T-helper 2 cell treated with Interferon-gamma antibody and Interleukin-4, amounts not matched to agents 100 ng/mL and 5 ng/mL, for 36 hours (primary cell): ENCODE measurements around the gene DENND1A. TPM values are rescaled to one million over a fixed set of nuclear protein-coding genes. Genes with fewer than 3 reads are reported as not detected.
"Not testable (repeated sequence)": the region's sequence is repeated elsewhere in the genome, so short reads cannot be mapped to it uniquely, and the experiment has no call there.

ENCODE experiments used
- intact Hi-C: fragments of 100-400 bp; cut with micrococcal nuclease; formaldehyde crosslinking; loops from one replicate; pipeline ENCODE4 v1.15.1; 2023
- total RNA-seq: library from RNA; stranded (reverse); gene quantifications from 2 replicates; pipeline ENCODE4 v1.2.3, GENCODE V29; 2022

DENND1A gene
- total RNA-seq, 1 donor from 2014 or later, result 13.1 TPM

GRCh38 chr9:123947326-123947725, 17.4 kb upstream of the DENND1A start:
- intact Hi-C loops, result no loop called here

- intact Hi-C loops, result no loop called here
These were observed 16.3 kb upstream of the DENND1A start for GRCh38 chr9:123946101-123946821.

GRCh38 chr9:123945532-123945931, 15.6 kb upstream of the DENND1A start:
- intact Hi-C loops, result no loop called here

GRCh38 chr9:123944464-123944863, 14.5 kb upstream of the DENND1A start:
- intact Hi-C loops, result not testable (repeated sequence)

- intact Hi-C loops, result no loop called here
These were observed 13.7 kb upstream of the DENND1A start for GRCh38 chr9:123943671-123944070.

GRCh38 chr9:123942542-123942941, 12.6 kb upstream of the DENND1A start:
- intact Hi-C loops, result no loop called here

- intact Hi-C loops, result no loop called here
These were observed 11.7 kb upstream of the DENND1A start for GRCh38 chr9:123941524-123942070.

GRCh38 chr9:123940721-123941523, 11.0 kb upstream of the DENND1A start:
- intact Hi-C loops, result no loop called here

- intact Hi-C loops, result no loop called here
These were observed 8.5 kb upstream of the DENND1A start for GRCh38 chr9:123938401-123938800.

GRCh38 chr9:123936575-123936974, 6.6 kb upstream of the DENND1A start:
- intact Hi-C loops, result not testable (repeated sequence)

GRCh38 chr9:123933440-123934212, 3.7 kb upstream of the DENND1A start:
- intact Hi-C loops, result loop anchor here (5.0 kb wide), 1 partner anchor 666 kb away; the partner anchor contains the start of gene STRBP

GRCh38 chr9:123929177-123929869, 603 bp downstream of the DENND1A start:
- intact Hi-C loops, result no loop called here

- intact Hi-C loops, result no loop called here
These were observed 1.3 kb downstream of the DENND1A start for GRCh38 chr9:123928533-123929176.

GRCh38 chr9:123927625-123928532, 2.0 kb downstream of the DENND1A start:
- intact Hi-C loops, result no loop called here

GRCh38 chr9:123926941-123927340, 3.0 kb downstream of the DENND1A start:
- intact Hi-C loops, result no loop called here

GRCh38 chr9:123925819-123926218, 4.1 kb downstream of the DENND1A start:
- intact Hi-C loops, result no loop called here

GRCh38 chr9:123925161-123925560, 4.8 kb downstream of the DENND1A start:
- intact Hi-C loops, result no loop called here

GRCh38 chr9:123924727-123925126, 5.2 kb downstream of the DENND1A start:
- intact Hi-C loops, result no loop called here

GRCh38 chr9:123923884-123924283, 6.0 kb downstream of the DENND1A start:
- intact Hi-C loops, result no loop called here
